ENCODE measurements around the gene LHX1. TPM values are rescaled to one million over a fixed set of nuclear protein-coding genes. Genes with fewer than 3 reads are reported as not detected.

The LHX1 gene
- total and polyA plus RNA-seq, 11 donors, result not detected

DNA sequence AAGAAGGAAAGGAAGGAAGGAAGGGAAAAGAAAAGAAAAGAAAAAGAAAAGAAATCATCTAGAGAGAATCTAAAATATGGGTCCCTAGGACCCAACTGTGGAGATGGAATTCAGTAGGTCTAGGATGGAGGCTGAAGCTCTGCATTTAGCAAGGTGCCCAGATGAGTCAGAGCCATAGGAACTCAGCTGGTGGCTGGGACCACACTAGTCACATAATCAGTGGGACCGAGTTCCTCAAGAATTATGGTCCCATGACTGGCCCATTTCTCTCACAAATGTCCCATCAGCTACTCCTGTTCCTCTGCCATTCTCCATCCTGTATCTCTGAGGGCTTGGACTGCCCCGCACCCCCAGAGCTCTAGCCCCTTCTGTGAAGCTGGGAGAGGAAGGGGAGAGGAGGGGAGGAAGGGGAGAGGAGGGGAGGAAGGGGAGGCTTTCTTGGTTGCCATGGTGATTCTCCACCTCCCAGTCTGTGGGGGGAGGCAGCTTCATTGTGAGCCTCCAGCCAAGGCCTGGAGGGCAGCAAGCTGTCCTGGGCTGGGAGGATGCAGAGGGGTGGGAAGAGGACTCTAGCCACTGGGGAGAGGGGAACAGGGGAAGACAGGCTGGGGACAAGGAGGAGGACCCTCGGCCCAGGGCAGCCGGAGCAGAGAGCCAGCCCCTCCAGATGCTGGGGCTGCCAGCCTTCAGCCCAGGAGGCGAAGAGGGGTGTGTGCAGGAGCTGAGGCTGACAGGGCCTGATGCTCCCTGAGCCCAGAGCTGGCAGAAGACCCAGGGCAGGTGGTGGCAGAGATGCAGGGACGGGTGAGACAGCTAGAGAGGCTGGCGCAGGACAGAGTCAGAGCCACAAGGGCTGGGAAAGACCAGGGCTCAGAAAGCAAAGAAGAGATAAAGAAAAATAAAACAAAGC is 37.8 kb upstream of the LHX1 start:
- no peak overlapping the region for H3K27ac ChIP-seq
- intact Hi-C loops (cut with DNase I), result no loop called here
- no peaks in the 10 kb centered on the region for H3K9me3 ChIP-seq
- no peaks in the 10 kb centered on the region for H3K4me1 ChIP-seq
- TF ChIP-seq, protein P1, sequence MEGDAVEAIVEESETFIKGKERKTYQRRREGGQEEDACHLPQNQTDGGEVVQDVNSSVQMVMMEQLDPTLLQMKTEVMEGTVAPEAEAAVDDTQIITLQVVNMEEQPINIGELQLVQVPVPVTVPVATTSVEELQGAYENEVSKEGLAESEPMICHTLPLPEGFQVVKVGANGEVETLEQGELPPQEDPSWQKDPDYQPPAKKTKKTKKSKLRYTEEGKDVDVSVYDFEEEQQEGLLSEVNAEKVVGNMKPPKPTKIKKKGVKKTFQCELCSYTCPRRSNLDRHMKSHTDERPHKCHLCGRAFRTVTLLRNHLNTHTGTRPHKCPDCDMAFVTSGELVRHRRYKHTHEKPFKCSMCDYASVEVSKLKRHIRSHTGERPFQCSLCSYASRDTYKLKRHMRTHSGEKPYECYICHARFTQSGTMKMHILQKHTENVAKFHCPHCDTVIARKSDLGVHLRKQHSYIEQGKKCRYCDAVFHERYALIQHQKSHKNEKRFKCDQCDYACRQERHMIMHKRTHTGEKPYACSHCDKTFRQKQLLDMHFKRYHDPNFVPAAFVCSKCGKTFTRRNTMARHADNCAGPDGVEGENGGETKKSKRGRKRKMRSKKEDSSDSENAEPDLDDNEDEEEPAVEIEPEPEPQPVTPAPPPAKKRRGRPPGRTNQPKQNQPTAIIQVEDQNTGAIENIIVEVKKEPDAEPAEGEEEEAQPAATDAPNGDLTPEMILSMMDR (IDR thresholded peaks at IDR 0.05), result no peak
- TF ChIP-seq POLR2A (IDR thresholded peaks at IDR 0.05), result no peak
- no peak overlapping the region for H3K4me3 ChIP-seq
- DNase-seq (no peak), ATAC-seq (no peak)
- WGBS, 4 donors, result 60 to 70% (median 66%) methylated on average over 7 of the region's 7 CpGs
- no peaks in the 10 kb centered on the region for H3K36me3 ChIP-seq
- H3K27me3 ChIP-seq, result peaks cover 0 to 41% (median 4%) of the 10 kb centered on the region in 9 donors

DNA sequence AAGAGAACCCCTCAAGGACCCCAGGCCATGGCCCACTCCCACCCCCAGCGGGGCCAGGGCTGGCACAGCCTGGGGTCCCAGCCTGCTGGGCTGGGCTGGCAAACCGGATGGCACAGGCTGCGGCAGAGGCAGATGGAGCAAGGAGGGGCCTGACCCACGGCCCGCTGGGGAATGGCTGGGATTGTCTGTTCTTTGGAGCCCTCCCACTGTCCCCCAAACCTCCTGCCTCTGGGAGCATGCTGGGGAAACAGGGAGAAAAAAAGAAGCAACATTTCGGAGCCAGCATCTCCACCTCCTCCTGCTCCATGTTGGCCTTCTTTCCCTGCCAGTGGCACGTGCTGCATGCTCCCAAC is 37.1 kb upstream of the LHX1 start:
- Histone ChIP-seq H3K4me3 (no peak overlapping the region), H3K4me1 (no peaks in the 10 kb centered on the region), H3K36me3 (no peaks in the 10 kb centered on the region), H3K27me3 (peaks cover 0 to 35% (median 4%) of the 10 kb centered on the region in 9 donors), H3K9me3 (no peaks in the 10 kb centered on the region), H3K27ac (no peak overlapping the region)
- TF ChIP-seq POLR2A (IDR thresholded peaks at IDR 0.05), result no peak
- TF ChIP-seq, protein P1 (IDR thresholded peaks at IDR 0.05), result no peak
- intact Hi-C loops (cut with DNase I), result no loop called here
- 68 to 75% (median 72%) methylated on average over 7 of the region's 7 CpGs for WGBS, 4 donors
- DNase-seq, result no peak
- ATAC-seq, result no peak

DNA sequence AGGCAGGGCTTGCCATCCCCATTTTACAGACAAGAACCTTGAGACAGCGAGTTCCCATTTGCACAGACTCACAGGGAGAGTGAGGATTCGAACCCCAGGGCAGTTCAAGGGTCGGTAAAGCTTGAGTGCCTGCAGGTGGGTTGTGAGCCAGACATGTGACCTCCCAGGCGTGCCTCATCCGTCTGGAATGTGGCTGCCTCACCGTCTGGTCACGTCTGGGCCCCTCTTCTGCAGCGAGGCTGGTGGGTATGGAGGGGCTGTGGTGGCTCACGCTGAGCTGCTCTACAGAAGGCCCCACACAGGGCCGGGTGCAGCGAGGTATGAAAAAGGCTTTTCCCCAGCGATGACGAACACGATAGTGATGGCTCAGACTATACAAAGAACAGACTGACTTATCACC is 35.8 kb upstream of the LHX1 start:
- no peak for DNase-seq
- Histone ChIP-seq H3K4me1 (no peaks in the 10 kb centered on the region), H3K9me3 (no peaks in the 10 kb centered on the region), H3K4me3 (no peak overlapping the region), H3K27ac (no peak overlapping the region), H3K36me3 (no peaks in the 10 kb centered on the region), H3K27me3 (peaks cover 0 to 35% (median 4%) of the 10 kb centered on the region in 9 donors)
- 32 to 40% (median 37%) methylated on average over 11 to 14 of the region's 14 CpGs for WGBS, 4 donors
- TF ChIP-seq POLR2A (IDR thresholded peaks at IDR 0.05), result no peak
- TF ChIP-seq, protein P1 (IDR thresholded peaks at IDR 0.05), result no peak
- no peak for ATAC-seq
- intact Hi-C loops (cut with DNase I), result no loop called here

DNA sequence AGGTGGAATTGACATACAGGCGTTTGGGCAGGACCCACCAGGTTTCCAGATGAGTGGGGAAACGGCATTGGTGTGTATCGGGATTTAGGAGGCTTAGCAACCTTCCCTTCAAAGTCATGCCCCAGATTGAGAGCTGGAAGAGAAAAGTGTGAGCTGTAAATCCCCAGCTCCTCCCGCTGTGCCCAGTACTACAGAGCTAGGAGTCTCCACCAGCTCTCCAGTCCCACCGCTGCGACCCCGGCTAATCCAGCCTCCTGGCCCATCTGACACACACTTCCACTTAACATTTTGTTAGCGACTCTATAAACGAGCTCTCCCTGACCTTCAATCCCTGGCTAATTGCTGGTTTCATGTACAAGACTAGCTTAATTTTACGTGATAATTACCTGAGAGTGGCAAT is 29.9 kb upstream of the LHX1 start:
- Histone ChIP-seq H3K4me3 (no peak overlapping the region), H3K27ac (no peak overlapping the region), H3K4me1 (no peaks in the 10 kb centered on the region), H3K36me3 (no peaks in the 10 kb centered on the region), H3K9me3 (no peaks in the 10 kb centered on the region), H3K27me3 (peaks cover 0 to 72% (median 26%) of the 10 kb centered on the region in 9 donors)
- 66 to 78% (median 71%) methylated on average over 10 of the region's 10 CpGs for WGBS, 4 donors
- no peak for TF ChIP-seq POLR2A (IDR thresholded peaks at IDR 0.05)
- TF ChIP-seq, protein P1 (IDR thresholded peaks at IDR 0.05), result no peak
- DNase-seq, result no peak
- intact Hi-C loops (cut with DNase I), result no loop called here
- ATAC-seq, result no peak
